ENCODE measurements around the gene VIM.

- TF ChIP-seq EZH2 (IDR thresholded peaks at IDR 0.05; ENCODE audit: borderline replicate concordance, low read length) (no peak), CTCF (IDR thresholded peaks at IDR 0.05; ENCODE audit: low read length) (no peak)
Measured at GRCh38 chr10:17272648-17273047, 44.6 kb downstream of the VIM start.
